GM12878 (cell line): Measurements from ENCODE around the gene PROM1. TPM values are rescaled to one million over a fixed set of nuclear protein-coding genes. Genes with fewer than 3 reads are reported as not detected.

Source experiments
- ATAC-seq: fragments of 200-7000 bp; cut with Tn5 transposase; 3 replicates; pipeline ENCODE4 v1.9.1; 2020; ENCODE audit warnings: mild to moderate bottlenecking, moderate library complexity
- BruUV-seq: library from RNA; stranded (reverse); fragments of 400-500 nt; replicated peaks from 2 replicates; lab custom pipeline; 2021; lab: Mats Ljungman, UMichigan
- CTCF ChIA-PET: fragments of 300-600 bp; sonication (Branson Sonifier 250); formaldehyde crosslinking; extraction: SDS; loops from one replicate; lab custom pipeline; 2021; ENCODE audit warnings: inconsistent platforms; lab: Yijun Ruan, JAX
- POLR2A ChIA-PET: fragments of 350-600 bp; formaldehyde crosslinking; extraction: SDS; loops from one replicate; lab custom pipeline; 2021; ENCODE audit warnings: inconsistent platforms; lab: Charles Lee
- RAD21 ChIA-PET: fragments of 300-600 bp; sonication (Branson Sonifier 250); formaldehyde crosslinking; loops from one replicate; lab custom pipeline; 2023; ENCODE audit warnings: antibody characterized with exemption; ENCODE audit not compliant: unreplicated experiment; lab: Charles Lee
- SMC1A ChIA-PET: fragments of 300-600 bp; sonication (Branson Sonifier 250); formaldehyde crosslinking; loops from one replicate; lab custom pipeline; 2023; ENCODE audit not compliant: unreplicated experiment, uncharacterized antibody; lab: Charles Lee
- DNase-seq: peaks from one replicate; pipeline ENCODE4 v3.0.0-alpha.2; 2011; ENCODE audit warnings: low read depth, low spot score
- FAIRE-seq: peaks from 3 replicates; lab custom pipeline; 2011; peaks lifted over from hg19 to GRCh38; lab: Jason Lieb, UNC
- H2AFZ ChIP-seq: 2 replicates; pipeline ENCODE4 v1.6.0; 2011; ENCODE audit warnings: low read depth, low read length, control low read depth; ENCODE audit not compliant: control insufficient read depth
- H3K27ac ChIP-seq: 2 replicates; pipeline ENCODE4 v1.5.1; 2011; ENCODE audit warnings: control low read depth; ENCODE audit not compliant: control insufficient read depth, insufficient read depth
- H3K27me3 ChIP-seq, 2 experiments: replicated peaks in 1 of 2; 2 replicates each; pipeline versions ENCODE4 v1.6.0 to v1.6.1; 2011; ENCODE audit warnings: low read length in 1 of 2; ENCODE audit not compliant: control insufficient read depth in 2 of 2, insufficient read depth in 2 of 2
- H3K36me3 ChIP-seq, 2 experiments: 2 replicates each; pipeline ENCODE4 v1.5.1; 2011; ENCODE audit warnings: low read length in 1 of 2; ENCODE audit not compliant: control insufficient read depth in 2 of 2, insufficient read depth in 2 of 2
- H3K4me1 ChIP-seq: 2 replicates; pipeline ENCODE4 v1.6.1; 2011; ENCODE audit warnings: mild to moderate bottlenecking, low read length, moderate library complexity, mixed read lengths; ENCODE audit not compliant: control insufficient read depth, insufficient read depth
- H3K4me2 ChIP-seq: 2 replicates; pipeline ENCODE4 v1.6.0; 2011; ENCODE audit warnings: control low read depth; ENCODE audit not compliant: control insufficient read depth, insufficient read depth
- H3K4me3 ChIP-seq: fragments of 200-600 bp; sonication (generic); 2 replicates; pipeline ENCODE4 v1.5.1; 2016
- H3K79me2 ChIP-seq: 2 replicates; pipeline ENCODE4 v1.6.0; 2011; ENCODE audit warnings: low read length; ENCODE audit not compliant: control insufficient read depth, insufficient read depth
- H3K9ac ChIP-seq: 2 replicates; pipeline ENCODE4 v1.8.0; 2011; ENCODE audit warnings: low read length, control low read depth, mixed read lengths; ENCODE audit not compliant: control insufficient read depth, insufficient read depth
- H3K9me3 ChIP-seq: replicated peaks from 3 replicates; pipeline ENCODE4 v1.5.1; 2011; ENCODE audit warnings: mild to moderate bottlenecking, low read length; ENCODE audit not compliant: control insufficient read depth, insufficient read depth
- H4K20me1 ChIP-seq: 2 replicates; pipeline ENCODE4 v1.6.0; 2011; ENCODE audit not compliant: control insufficient read depth, insufficient read depth
- CUX1 ChIP-seq: IDR thresholded peaks from 2 replicates; pipeline ENCODE4 v1.6.1; 2012; ENCODE audit warnings: improper control_type of control experiment, low read depth, low read length; ENCODE audit not compliant: insufficient replicate concordance
- E2F4 ChIP-seq: IDR thresholded peaks from 2 replicates; pipeline ENCODE4 v1.6.1; 2012; ENCODE audit warnings: low read depth, low read length, improper control_type of control experiment
- FOXM1 ChIP-seq: IDR thresholded peaks from 2 replicates; pipeline ENCODE4 v1.6.1; 2012; ENCODE audit warnings: low read depth, mild to moderate bottlenecking, inconsistent platforms, low read length, moderate library complexity
- HDAC2 ChIP-seq: fragments of 200-600 bp; sonication (generic); IDR thresholded peaks from 2 replicates; pipeline ENCODE4 v1.6.1; 2017
- PRDM15 ChIP-seq: fragments of 450-650 bp; formaldehyde crosslinking; IDR thresholded peaks from 2 replicates; pipeline ENCODE4 v1.4.0; 2020; ENCODE audit warnings: mild to moderate bottlenecking, moderate library complexity
- RAD21 ChIP-seq: IDR thresholded peaks from 2 replicates; pipeline ENCODE4 v1.6.1; 2011; ENCODE audit warnings: mild to moderate bottlenecking, low read depth, low read length, moderate library complexity; ENCODE audit not compliant: insufficient read depth
- RUNX3 ChIP-seq: IDR thresholded peaks from 2 replicates; pipeline ENCODE4 v1.6.1; 2012; ENCODE audit warnings: low read length, inconsistent platforms
- SREBF2 ChIP-seq: IDR thresholded peaks from 2 replicates; pipeline ENCODE4 v1.6.1; 2012; ENCODE audit warnings: mild to moderate bottlenecking, low read length
- STAT1 ChIP-seq: fragments of 450-650 bp; conservative IDR thresholded peaks from 2 replicates; pipeline ENCODE4 v1.6.1; 2014; ENCODE audit warnings: antibody characterized with exemption, mild to moderate bottlenecking
- SUZ12 ChIP-seq: fragments of 200-600 bp; sonication (generic); IDR thresholded peaks from one replicate; pipeline ENCODE4 v1.6.1; 2018; ENCODE audit warnings: antibody characterized with exemption, mild to moderate bottlenecking; ENCODE audit not compliant: unreplicated experiment
- ZSCAN29 ChIP-seq: fragments of 450-650 bp; IDR thresholded peaks from 2 replicates; pipeline ENCODE4 v1.6.1; 2017; ENCODE audit warnings: mild to moderate bottlenecking, moderate library complexity
- whole genome bisulfite sequencing: methylation state at CpG from one replicate; pipeline ENCODE4 v1.1.6; 2016; ENCODE audit warnings: low lambda C conversion rate; ENCODE audit not compliant: insufficient replicate concordance, insufficient coverage; ENCODE audit errors: missing lambda C conversion rate; 5-methylcytosine and 5-hydroxymethylcytosine counted together
- in situ Hi-C: fragments of 300-500 bp; cut with MboI; formaldehyde crosslinking; loops from 9 replicates; pipeline ENCODE4 v1.14.3; 2018; ENCODE audit warnings: mixed read lengths
- intact Hi-C: fragments of 100-400 bp; cut with micrococcal nuclease; formaldehyde crosslinking; loops from one replicate; pipeline ENCODE4 v1.14.2; 2022; ENCODE audit not compliant: unreplicated experiment
- polyA plus RNA-seq, 11 experiments: library from polyadenylated mRNA; depleted of rRNA in 4 of 11; unstranded in 6 of 11; stranded (reverse) in 5 of 11; fragments of >200 nt; fragmentation: Nextera tagmentation in 4 of 11; fragmentation: Illumina TruSeq in 1 of 11; extraction: Ambion mirVana in 4 of 11; extraction: Trizol in 1 of 11; gene quantifications; 1 replicate in 1 of 11; 2 replicates in 10 of 11; pipeline versions ENCODE4 v1.2.1 to v1.2.3, GENCODE V29; 2011 to 2016; ENCODE audit warnings: inconsistent platforms in 2 of 11, missing spikeins in 2 of 11, low read depth in 1 of 11
- total RNA-seq, 4 experiments: library from RNA; depleted of rRNA in 3 of 4; stranded (reverse); fragments of >200 nt in 3 of 4; fragmentation: Illumina TruSeq in 1 of 4; extraction: Trizol in 1 of 4; gene quantifications; 2 replicates each; pipeline versions ENCODE4 v1.2.1 to v1.2.3, GENCODE V29; 2013 to 2021

PROM1 gene
- total and polyA plus RNA-seq, 10 of the 15 experiments (the other 5 are each of a cell fraction or from before 2014, with no cell fraction given), result 0.08 to 0.31 (median 0.18) TPM; not detected in 7

- TF ChIP-seq STAT1, result no peak
- TF ChIP-seq HDAC2, result no peak
- no peak for TF ChIP-seq SREBF2
- TF ChIP-seq ZSCAN29, result no peak
These were observed 32.7 kb upstream of the PROM1 start (continued) for GRCh38 chr4:16116493-16116990.

GRCh38 chr4:16116019-16116418 is 32.2 kb upstream of the PROM1 start:
- DNase-seq (no peak), FAIRE-seq (no peak), ATAC-seq (no peak)
- Histone ChIP-seq H4K20me1 (no peaks in the 10 kb centered on the region), H3K9me3 (no peaks in the 10 kb centered on the region), H2AFZ (no peak overlapping the region), H3K27ac (no peak overlapping the region), H3K36me3 (no peaks in the 10 kb centered on the region), H3K4me3 (no peak overlapping the region), H3K9ac (no peak overlapping the region), H3K4me2 (no peak overlapping the region), H3K79me2 (no peaks in the 10 kb centered on the region), H3K4me1 (no peaks in the 10 kb centered on the region), H3K27me3 (no peaks in the 10 kb centered on the region)
- CTCF ChIA-PET, result no interaction called here
- intact Hi-C loops, result loop anchor here (1.0 kb wide), 1 partner anchor 14 kb away; no protein-coding TSS in a partner anchor
- RAD21 ChIA-PET, result no interaction called here
- POLR2A ChIA-PET, result no interaction called here
- SMC1A ChIA-PET, result no interaction called here
- in situ Hi-C loops, result no loop called here
- no TSS peak for BruUV-seq
- WGBS, result 62% methylated on average over 7 of the region's 7 CpGs
- no peak for TF ChIP-seq E2F4
- no peak for TF ChIP-seq HDAC2
- TF ChIP-seq FOXM1, result no peak
- TF ChIP-seq SUZ12, result no peak
- no peak for TF ChIP-seq RAD21
- no peak for TF ChIP-seq RUNX3
- TF ChIP-seq PRDM15, result no peak
- no peak for TF ChIP-seq CUX1
